GM12878 (cell line): ENCODE measurements around the gene PTPRJ. TPM values are rescaled to one million over a fixed set of nuclear protein-coding genes. Genes with fewer than 3 reads are reported as not detected.

Experiments
- ATAC-seq: fragments of 200-7000 bp; cut with Tn5 transposase; 3 replicates; pipeline ENCODE4 v1.9.1; 2020; ENCODE audit warnings: mild to moderate bottlenecking, moderate library complexity
- BruUV-seq: library from RNA; stranded (reverse); fragments of 400-500 nt; replicated peaks from 2 replicates; lab custom pipeline; 2021; lab: Mats Ljungman, UMichigan
- CTCF ChIA-PET: fragments of 300-600 bp; sonication (Branson Sonifier 250); formaldehyde crosslinking; extraction: SDS; loops from one replicate; lab custom pipeline; 2021; ENCODE audit warnings: inconsistent platforms; lab: Yijun Ruan, JAX
- POLR2A ChIA-PET: fragments of 350-600 bp; formaldehyde crosslinking; extraction: SDS; loops from one replicate; lab custom pipeline; 2021; ENCODE audit warnings: inconsistent platforms; lab: Charles Lee
- RAD21 ChIA-PET: fragments of 300-600 bp; sonication (Branson Sonifier 250); formaldehyde crosslinking; loops from one replicate; lab custom pipeline; 2023; ENCODE audit warnings: antibody characterized with exemption; ENCODE audit not compliant: unreplicated experiment; lab: Charles Lee
- SMC1A ChIA-PET: fragments of 300-600 bp; sonication (Branson Sonifier 250); formaldehyde crosslinking; loops from one replicate; lab custom pipeline; 2023; ENCODE audit not compliant: unreplicated experiment, uncharacterized antibody; lab: Charles Lee
- DNase-seq: peaks from one replicate; pipeline ENCODE4 v3.0.0-alpha.2; 2011; ENCODE audit warnings: low read depth, low spot score
- FAIRE-seq: peaks from 3 replicates; lab custom pipeline; 2011; peaks lifted over from hg19 to GRCh38; lab: Jason Lieb, UNC
- H2AFZ ChIP-seq: 2 replicates; pipeline ENCODE4 v1.6.0; 2011; ENCODE audit warnings: low read depth, low read length, control low read depth; ENCODE audit not compliant: control insufficient read depth
- H3K27ac ChIP-seq: 2 replicates; pipeline ENCODE4 v1.5.1; 2011; ENCODE audit warnings: control low read depth; ENCODE audit not compliant: control insufficient read depth, insufficient read depth
- H3K27me3 ChIP-seq, 2 experiments: replicated peaks in 1 of 2; 2 replicates each; pipeline versions ENCODE4 v1.6.0 to v1.6.1; 2011; ENCODE audit warnings: low read length in 1 of 2; ENCODE audit not compliant: control insufficient read depth in 2 of 2, insufficient read depth in 2 of 2
- H3K36me3 ChIP-seq, 2 experiments: 2 replicates each; pipeline ENCODE4 v1.5.1; 2011; ENCODE audit warnings: low read length in 1 of 2; ENCODE audit not compliant: control insufficient read depth in 2 of 2, insufficient read depth in 2 of 2
- H3K4me1 ChIP-seq: 2 replicates; pipeline ENCODE4 v1.6.1; 2011; ENCODE audit warnings: mild to moderate bottlenecking, low read length, moderate library complexity, mixed read lengths; ENCODE audit not compliant: control insufficient read depth, insufficient read depth
- H3K4me2 ChIP-seq: 2 replicates; pipeline ENCODE4 v1.6.0; 2011; ENCODE audit warnings: control low read depth; ENCODE audit not compliant: control insufficient read depth, insufficient read depth
- H3K4me3 ChIP-seq: fragments of 200-600 bp; sonication (generic); 2 replicates; pipeline ENCODE4 v1.5.1; 2016
- H3K79me2 ChIP-seq: 2 replicates; pipeline ENCODE4 v1.6.0; 2011; ENCODE audit warnings: low read length; ENCODE audit not compliant: control insufficient read depth, insufficient read depth
- H3K9ac ChIP-seq: 2 replicates; pipeline ENCODE4 v1.8.0; 2011; ENCODE audit warnings: low read length, control low read depth, mixed read lengths; ENCODE audit not compliant: control insufficient read depth, insufficient read depth
- H3K9me3 ChIP-seq: replicated peaks from 3 replicates; pipeline ENCODE4 v1.5.1; 2011; ENCODE audit warnings: mild to moderate bottlenecking, low read length; ENCODE audit not compliant: control insufficient read depth, insufficient read depth
- H4K20me1 ChIP-seq: 2 replicates; pipeline ENCODE4 v1.6.0; 2011; ENCODE audit not compliant: control insufficient read depth, insufficient read depth
- ATF7 ChIP-seq: fragments of 450-650 bp; IDR thresholded peaks from 2 replicates; pipeline ENCODE4 v1.6.1; 2016; ENCODE audit warnings: low read depth, mild to moderate bottlenecking
- CEBPB ChIP-seq, 2 experiments: fragments of 150-350 bp in 1 of 2; IDR thresholded peaks; 2 replicates each; pipeline ENCODE4 v1.6.1; 2012 to 2014; ENCODE audit warnings: low read depth in 2 of 2, low read length in 2 of 2, borderline replicate concordance in 1 of 2, inconsistent platforms in 1 of 2
- CHD1 ChIP-seq: IDR thresholded peaks from 2 replicates; pipeline ENCODE4 v1.6.1; 2012; ENCODE audit warnings: low read depth, low read length, improper control_type of control experiment
- CREM ChIP-seq: IDR thresholded peaks from 2 replicates; pipeline ENCODE4 v1.6.1; 2014; ENCODE audit warnings: antibody characterized with exemption, low read depth
- E2F4 ChIP-seq: IDR thresholded peaks from 2 replicates; pipeline ENCODE4 v1.6.1; 2012; ENCODE audit warnings: low read depth, low read length, improper control_type of control experiment
- KLF5 ChIP-seq: fragments of 450-650 bp; IDR thresholded peaks from 2 replicates; pipeline ENCODE4 v1.6.1; 2014; ENCODE audit warnings: mild to moderate bottlenecking; ENCODE audit not compliant: partially characterized antibody
- MTA2 ChIP-seq: fragments of 450-650 bp; IDR thresholded peaks from 2 replicates; pipeline ENCODE4 v1.6.1; 2016; ENCODE audit warnings: low read depth, mild to moderate bottlenecking, moderate library complexity
- POLR2A ChIP-seq: IDR thresholded peaks from 2 replicates; pipeline ENCODE4 v1.6.1; 2011; ENCODE audit warnings: low read depth, mild to moderate bottlenecking, low read length
- POU2F2 ChIP-seq: IDR thresholded peaks from 3 replicates; pipeline ENCODE4 v1.6.1; 2011; ENCODE audit warnings: low read depth, mild to moderate bottlenecking, low read length, borderline replicate concordance
- SIX5 ChIP-seq: IDR thresholded peaks from 2 replicates; pipeline ENCODE4 v1.6.1; 2011; ENCODE audit warnings: mild to moderate bottlenecking, low read depth, low read length, moderate library complexity; ENCODE audit not compliant: severe bottlenecking
- SREBF1 ChIP-seq: IDR thresholded peaks from 2 replicates; pipeline ENCODE4 v1.6.1; 2012; ENCODE audit warnings: mild to moderate bottlenecking, low read length
- TCF12 ChIP-seq: IDR thresholded peaks from 2 replicates; pipeline ENCODE4 v1.6.1; 2011; ENCODE audit warnings: low read depth, mild to moderate bottlenecking, low read length
- YBX1 ChIP-seq: fragments of 450-650 bp; IDR thresholded peaks from 2 replicates; pipeline ENCODE4 v1.6.1; 2016; ENCODE audit warnings: antibody characterized with exemption
- WGBS: methylation state at CpG from one replicate; pipeline ENCODE4 v1.1.6; 2016; ENCODE audit warnings: low lambda C conversion rate; ENCODE audit not compliant: insufficient replicate concordance, insufficient coverage; ENCODE audit errors: missing lambda C conversion rate; 5-methylcytosine and 5-hydroxymethylcytosine counted together
- in situ Hi-C: fragments of 300-500 bp; cut with MboI; formaldehyde crosslinking; loops from 9 replicates; pipeline ENCODE4 v1.14.3; 2018; ENCODE audit warnings: mixed read lengths
- intact Hi-C: fragments of 100-400 bp; cut with micrococcal nuclease; formaldehyde crosslinking; loops from one replicate; pipeline ENCODE4 v1.14.2; 2022; ENCODE audit not compliant: unreplicated experiment
- polyA plus RNA-seq, 11 experiments: library from polyadenylated mRNA; depleted of rRNA in 4 of 11; unstranded in 6 of 11; stranded (reverse) in 5 of 11; fragments of >200 nt; fragmentation: Nextera tagmentation in 4 of 11; fragmentation: Illumina TruSeq in 1 of 11; extraction: Ambion mirVana in 4 of 11; extraction: Trizol in 1 of 11; gene quantifications; 1 replicate in 1 of 11; 2 replicates in 10 of 11; pipeline versions ENCODE4 v1.2.1 to v1.2.3, GENCODE V29; 2011 to 2016; ENCODE audit warnings: inconsistent platforms in 2 of 11, missing spikeins in 2 of 11, low read depth in 1 of 11
- total RNA-seq, 4 experiments: library from RNA; depleted of rRNA in 3 of 4; stranded (reverse); fragments of >200 nt in 3 of 4; fragmentation: Illumina TruSeq in 1 of 4; extraction: Trizol in 1 of 4; gene quantifications; 2 replicates each; pipeline versions ENCODE4 v1.2.1 to v1.2.3, GENCODE V29; 2013 to 2021
- TF ChIP-seq, protein P1 (sequence below): fragments of 450-650 bp; formaldehyde crosslinking; IDR thresholded peaks from 2 replicates; pipeline ENCODE4 v1.4.0; 2022; ENCODE audit warnings: mild to moderate bottlenecking, moderate library complexity
- TF ChIP-seq, protein P2 (sequence below): IDR thresholded peaks from 2 replicates; pipeline ENCODE4 v1.6.1; 2011; ENCODE audit warnings: mild to moderate bottlenecking, low read depth, low read length, moderate library complexity; ENCODE audit not compliant: insufficient replicate concordance

PTPRJ gene
- total and polyA plus RNA-seq, 10 of the 15 experiments (the other 5 are each of a cell fraction or from before 2014, with no cell fraction given) = 0.22 to 22.4 (median 7.4) TPM

- intact Hi-C loops (no loop called here), in situ Hi-C loops (no loop called here)
- Histone ChIP-seq H3K27ac (no peak overlapping the region), H2AFZ (no peak overlapping the region), H3K4me3 (no peak overlapping the region), H3K36me3 (peaks cover 0 to 5% of the 10 kb centered on the region in 2 experiments; a peak in 1 of 4 replicates), H3K9ac (no peak overlapping the region), H3K4me1 (peaks cover 30% of the 10 kb centered on the region), H3K27me3 (no peaks in the 10 kb centered on the region), H3K9me3 (no peaks in the 10 kb centered on the region), H3K79me2 (peaks cover 10% of the 10 kb centered on the region), H3K4me2 (no peak overlapping the region), H4K20me1 (no peaks in the 10 kb centered on the region)
- ChIA-PET SMC1A (interaction anchor here (2.2 kb wide), 1 partner anchor 67 kb away, joined by 7 read pairs; no protein-coding TSS in a partner anchor), RAD21 (no interaction called here), POLR2A (no interaction called here), CTCF (interaction anchor here (1.0 kb wide), 1 partner anchor 25 kb away, joined by 5 read pairs; no protein-coding TSS in a partner anchor)
- DNase-seq (no peak), FAIRE-seq (no peak), ATAC-seq (no peak)
- TF ChIP-seq ATF7 (no peak), KLF5 (no peak), POLR2A (no peak), SREBF1 (no peak), CHD1 (no peak), SIX5 (no peak), CEBPB (IDR thresholded peaks at IDR 0.05; ENCODE audit: borderline replicate concordance in 1 of 2, low read depth in 2 of 2, low read length in 2 of 2) (no peak), MTA2 (no peak), POU2F2 (no peak), CREM (no peak), E2F4 (no peak), TCF12 (no peak), YBX1 (no peak)
- TF ChIP-seq, protein P1, sequence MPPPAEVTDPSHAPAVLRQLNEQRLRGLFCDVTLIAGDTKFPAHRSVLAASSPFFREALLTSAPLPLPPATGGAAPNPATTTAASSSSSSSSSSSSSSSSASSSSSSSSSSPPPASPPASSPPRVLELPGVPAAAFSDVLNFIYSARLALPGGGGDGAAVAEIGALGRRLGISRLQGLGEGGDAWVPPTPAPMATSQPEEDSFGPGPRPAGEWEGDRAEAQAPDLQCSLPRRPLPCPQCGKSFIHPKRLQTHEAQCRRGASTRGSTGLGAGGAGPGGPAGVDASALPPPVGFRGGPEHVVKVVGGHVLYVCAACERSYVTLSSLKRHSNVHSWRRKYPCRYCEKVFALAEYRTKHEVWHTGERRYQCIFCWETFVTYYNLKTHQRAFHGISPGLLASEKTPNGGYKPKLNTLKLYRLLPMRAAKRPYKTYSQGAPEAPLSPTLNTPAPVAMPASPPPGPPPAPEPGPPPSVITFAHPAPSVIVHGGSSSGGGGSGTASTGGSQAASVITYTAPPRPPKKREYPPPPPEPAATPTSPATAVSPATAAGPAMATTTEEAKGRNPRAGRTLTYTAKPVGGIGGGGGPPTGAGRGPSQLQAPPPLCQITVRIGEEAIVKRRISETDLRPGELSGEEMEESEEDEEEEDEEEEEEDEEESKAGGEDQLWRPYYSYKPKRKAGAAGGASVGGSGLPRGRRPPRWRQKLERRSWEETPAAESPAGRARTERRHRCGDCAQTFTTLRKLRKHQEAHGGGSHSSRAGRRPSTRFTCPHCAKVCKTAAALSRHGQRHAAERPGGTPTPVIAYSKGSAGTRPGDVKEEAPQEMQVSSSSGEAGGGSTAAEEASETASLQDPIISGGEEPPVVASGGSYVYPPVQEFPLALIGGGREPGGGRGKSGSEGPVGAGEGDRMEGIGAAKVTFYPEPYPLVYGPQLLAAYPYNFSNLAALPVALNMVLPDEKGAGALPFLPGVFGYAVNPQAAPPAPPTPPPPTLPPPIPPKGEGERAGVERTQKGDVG (CRISPR knock-in tag) = no peak
- TF ChIP-seq, protein P2, sequence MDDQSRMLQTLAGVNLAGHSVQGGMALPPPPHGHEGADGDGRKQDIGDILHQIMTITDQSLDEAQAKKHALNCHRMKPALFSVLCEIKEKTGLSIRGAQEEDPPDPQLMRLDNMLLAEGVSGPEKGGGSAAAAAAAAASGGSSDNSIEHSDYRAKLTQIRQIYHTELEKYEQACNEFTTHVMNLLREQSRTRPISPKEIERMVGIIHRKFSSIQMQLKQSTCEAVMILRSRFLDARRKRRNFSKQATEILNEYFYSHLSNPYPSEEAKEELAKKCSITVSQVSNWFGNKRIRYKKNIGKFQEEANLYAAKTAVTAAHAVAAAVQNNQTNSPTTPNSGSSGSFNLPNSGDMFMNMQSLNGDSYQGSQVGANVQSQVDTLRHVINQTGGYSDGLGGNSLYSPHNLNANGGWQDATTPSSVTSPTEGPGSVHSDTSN = no peak
- 59% methylated on average over 13 of the region's 13 CpGs for WGBS
- no TSS peak for BruUV-seq
Observed at GRCh38 chr11:48040830-48041444, 60.6 kb downstream of the PTPRJ start.
